ENCODE measurements around the gene SOX13.
"Not testable (repeated sequence)": the region's sequence is repeated elsewhere in the genome, so short reads cannot be mapped to it uniquely, and the experiment has no call there.

Gene SOX13

DNA sequence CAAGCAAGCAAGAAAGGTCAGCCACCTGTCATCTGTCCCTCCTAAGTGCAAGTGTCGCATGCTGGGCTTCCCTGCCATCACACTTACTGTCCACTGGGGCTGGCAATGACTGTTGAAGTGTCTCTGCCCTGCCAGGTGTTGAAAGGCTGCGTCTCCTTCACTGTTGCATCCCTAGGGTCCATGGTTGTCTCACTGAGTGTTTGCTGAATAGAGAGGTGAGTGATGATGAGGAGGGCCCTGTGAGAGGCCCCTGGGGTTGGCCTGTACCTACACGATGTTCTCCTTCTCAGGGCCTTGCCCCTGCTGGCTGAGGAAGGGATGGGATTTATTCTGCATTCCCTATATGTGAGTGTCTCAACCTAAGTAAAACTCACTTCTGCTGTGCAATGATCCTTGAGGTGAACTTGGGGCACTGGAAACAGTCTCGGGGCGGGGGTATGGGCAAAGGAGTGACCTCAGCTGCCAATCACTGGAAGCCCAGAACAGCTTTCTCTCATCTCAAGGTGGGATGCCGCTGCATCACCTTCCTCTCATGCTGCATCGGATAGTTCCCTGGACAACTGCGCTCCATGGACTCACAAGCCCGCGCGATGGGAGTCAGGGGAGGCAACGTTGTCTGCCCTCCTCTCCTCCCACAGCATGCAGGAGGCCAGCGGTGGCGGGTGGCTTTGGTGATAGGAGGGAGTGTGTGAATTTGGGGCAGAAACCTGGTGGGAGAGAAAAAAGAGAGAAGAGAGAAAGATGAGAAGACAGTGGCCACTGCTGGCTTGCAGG is 35.8 kb upstream of the SOX13 start:
- no peak for DNase-seq (ENCODE audit: low read depth, low spot score)
- no peaks in the 10 kb centered on the region for H3K36me3 ChIP-seq (ENCODE audit: insufficient read depth, low read length)
- H3K4me3 ChIP-seq = no peak overlapping the region
- H3K27ac ChIP-seq = no peak overlapping the region
- no peak overlapping the region for H3K9ac ChIP-seq (ENCODE audit: insufficient read length)
- H3K9me3 ChIP-seq (ENCODE audit: low read depth, low read length) = no peaks in the 10 kb centered on the region
- TF ChIP-seq EZH2 (IDR thresholded peaks at IDR 0.05) = no peak
- no peak for TF ChIP-seq POLR2AphosphoS5 (IDR thresholded peaks at IDR 0.05; ENCODE audit: borderline replicate concordance, low read depth, low read length)
- no peak for TF ChIP-seq FOXP2 (optimal IDR thresholded peaks at IDR 0.05; ENCODE audit: control extremely low read depth, extremely low read length, insufficient read depth)

DNA sequence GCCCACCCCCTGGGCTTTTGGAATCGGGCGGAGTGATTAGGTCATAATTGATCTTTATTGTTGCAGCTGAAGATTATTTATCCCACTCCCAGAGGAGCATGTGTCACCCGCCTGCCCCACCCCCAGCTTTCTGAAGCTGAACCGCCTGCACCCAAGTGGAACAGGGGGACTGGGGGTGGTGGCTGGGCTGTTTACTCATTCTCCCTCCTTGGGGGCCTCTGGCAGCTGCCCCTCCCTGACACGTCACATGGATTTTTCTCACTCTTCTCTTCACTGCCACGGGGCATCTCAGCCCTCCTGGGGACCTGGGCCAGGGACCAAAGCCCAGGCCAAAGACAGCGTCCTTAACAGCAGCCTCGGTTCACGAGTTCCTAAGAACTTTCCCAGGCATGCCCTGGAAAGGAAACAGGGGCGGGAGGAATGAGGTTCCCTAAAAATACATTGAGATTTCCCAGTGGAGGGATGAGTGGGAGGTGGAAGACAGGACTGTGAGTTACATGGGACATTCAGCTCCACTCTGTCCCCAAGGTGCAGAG is 31.6 kb upstream of the SOX13 start:
- TF ChIP-seq POLR2AphosphoS5 (IDR thresholded peaks at IDR 0.05; ENCODE audit: borderline replicate concordance, low read depth, low read length) = no peak
- Histone ChIP-seq H3K9ac (ENCODE audit: insufficient read length) (no peak overlapping the region), H3K27ac (no peak overlapping the region), H3K36me3 (ENCODE audit: insufficient read depth, low read length) (no peaks in the 10 kb centered on the region), H3K9me3 (ENCODE audit: low read depth, low read length) (no peaks in the 10 kb centered on the region), H3K4me3 (no peak overlapping the region)
- no peak for DNase-seq (ENCODE audit: low read depth, low spot score)

DNA sequence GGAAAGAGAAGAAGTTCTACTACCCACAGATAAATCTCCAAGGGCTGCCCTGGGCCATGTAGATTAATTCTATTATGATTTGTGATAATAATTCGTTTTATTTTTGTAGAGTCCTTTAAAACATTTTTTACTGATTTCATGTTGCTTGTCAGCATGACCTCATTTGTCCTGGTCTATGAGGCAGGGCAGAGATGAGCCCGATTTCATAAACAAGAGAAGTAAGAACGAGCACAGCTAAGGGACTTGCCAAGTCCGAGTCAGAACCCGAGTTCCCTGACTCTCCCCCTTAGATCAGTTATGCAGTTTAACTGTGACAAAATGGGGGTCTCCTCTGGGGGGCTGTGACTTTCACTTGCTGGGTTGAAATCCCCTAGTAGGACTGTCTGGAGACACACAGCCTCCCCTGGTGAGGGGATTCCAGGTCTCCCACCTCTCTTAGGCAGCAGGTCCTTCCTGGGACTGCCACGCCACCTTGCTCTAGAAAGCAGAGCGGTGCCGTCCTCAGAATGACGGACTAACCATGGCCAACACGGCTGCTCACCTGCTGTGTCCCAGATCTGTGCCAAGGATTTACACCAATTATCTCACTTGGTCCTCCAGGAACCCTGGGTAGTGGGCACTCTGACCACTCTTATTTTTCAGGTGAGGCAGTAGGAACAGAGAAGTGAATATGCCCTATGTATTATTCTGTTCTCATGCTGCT is 31.0 kb upstream of the SOX13 start:
- no peak overlapping the region for H3K9ac ChIP-seq (ENCODE audit: insufficient read length)
- no peaks in the 10 kb centered on the region for H3K9me3 ChIP-seq (ENCODE audit: low read depth, low read length)
- no peak for DNase-seq (ENCODE audit: low read depth, low spot score)
- H3K36me3 ChIP-seq (ENCODE audit: insufficient read depth, low read length) = no peaks in the 10 kb centered on the region
- no peak overlapping the region for H3K4me3 ChIP-seq
- TF ChIP-seq FOXP2 (optimal IDR thresholded peaks at IDR 0.05; ENCODE audit: control extremely low read depth, extremely low read length, insufficient read depth) = no peak
- no peak for TF ChIP-seq EZH2 (IDR thresholded peaks at IDR 0.05)
- TF ChIP-seq POLR2AphosphoS5 (IDR thresholded peaks at IDR 0.05; ENCODE audit: borderline replicate concordance, low read depth, low read length) = no peak
- no peak overlapping the region for H3K27ac ChIP-seq

DNA sequence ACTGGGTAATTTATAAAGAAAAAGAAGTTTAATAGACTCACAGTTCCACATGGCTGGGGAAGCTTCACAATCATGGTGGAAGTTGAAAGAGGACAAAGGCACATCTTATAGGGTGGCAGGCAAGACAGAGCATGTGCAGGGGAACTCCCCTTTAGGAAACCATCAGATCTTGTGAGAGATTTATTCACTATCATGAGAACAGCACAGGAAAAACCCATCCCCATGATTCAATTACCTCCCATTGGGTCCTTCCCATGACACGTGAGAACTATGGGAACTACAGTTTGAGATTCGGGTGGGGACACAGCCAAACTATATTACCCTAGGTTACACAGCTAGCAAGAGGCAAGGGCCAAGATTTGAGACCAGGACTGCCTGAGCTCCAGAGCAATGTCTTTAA is 30.4 kb upstream of the SOX13 start:
- no peaks in the 10 kb centered on the region for H3K36me3 ChIP-seq (ENCODE audit: insufficient read depth, low read length)
- no peak overlapping the region for H3K27ac ChIP-seq
- no peak overlapping the region for H3K9ac ChIP-seq (ENCODE audit: insufficient read length)
- TF ChIP-seq POLR2AphosphoS5 (IDR thresholded peaks at IDR 0.05; ENCODE audit: borderline replicate concordance, low read depth, low read length) (no peak), EZH2 (IDR thresholded peaks at IDR 0.05) (no peak), FOXP2 (optimal IDR thresholded peaks at IDR 0.05; ENCODE audit: control extremely low read depth, extremely low read length, insufficient read depth) (no peak)
- no peak for DNase-seq (ENCODE audit: low read depth, low spot score)
- no peak overlapping the region for H3K4me3 ChIP-seq
- no peaks in the 10 kb centered on the region for H3K9me3 ChIP-seq (ENCODE audit: low read depth, low read length)

DNA sequence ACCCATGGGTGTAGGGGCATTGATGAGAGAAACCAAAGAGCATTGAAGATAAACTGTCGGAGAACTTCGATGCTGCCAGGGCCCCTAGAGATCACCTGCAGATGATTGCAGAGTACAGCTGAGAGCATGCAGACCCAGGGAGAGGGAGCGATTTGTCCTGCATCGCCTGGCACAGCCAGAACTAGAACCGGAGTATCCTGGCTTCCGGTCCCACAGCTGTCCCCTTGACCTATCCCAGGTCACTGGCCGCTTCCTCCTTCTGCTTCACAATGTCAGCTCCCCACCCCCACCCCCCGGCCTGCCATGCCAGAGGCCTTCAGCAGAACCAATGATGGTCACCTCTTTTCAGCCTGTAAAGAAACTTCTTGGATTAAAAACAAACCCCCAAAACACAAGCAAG is 29.2 kb upstream of the SOX13 start:
- TF ChIP-seq EZH2 (IDR thresholded peaks at IDR 0.05) (no peak), FOXP2 (optimal IDR thresholded peaks at IDR 0.05; ENCODE audit: control extremely low read depth, extremely low read length, insufficient read depth) (no peak), POLR2AphosphoS5 (IDR thresholded peaks at IDR 0.05; ENCODE audit: borderline replicate concordance, low read depth, low read length) (no peak)
- H3K36me3 ChIP-seq (ENCODE audit: insufficient read depth, low read length) = no peaks in the 10 kb centered on the region
- H3K9me3 ChIP-seq (ENCODE audit: low read depth, low read length) = no peaks in the 10 kb centered on the region
- H3K27ac ChIP-seq = no peak overlapping the region
- no peak overlapping the region for H3K9ac ChIP-seq (ENCODE audit: insufficient read length)
- DNase-seq (ENCODE audit: low read depth, low spot score) = no peak
- no peak overlapping the region for H3K4me3 ChIP-seq

DNA sequence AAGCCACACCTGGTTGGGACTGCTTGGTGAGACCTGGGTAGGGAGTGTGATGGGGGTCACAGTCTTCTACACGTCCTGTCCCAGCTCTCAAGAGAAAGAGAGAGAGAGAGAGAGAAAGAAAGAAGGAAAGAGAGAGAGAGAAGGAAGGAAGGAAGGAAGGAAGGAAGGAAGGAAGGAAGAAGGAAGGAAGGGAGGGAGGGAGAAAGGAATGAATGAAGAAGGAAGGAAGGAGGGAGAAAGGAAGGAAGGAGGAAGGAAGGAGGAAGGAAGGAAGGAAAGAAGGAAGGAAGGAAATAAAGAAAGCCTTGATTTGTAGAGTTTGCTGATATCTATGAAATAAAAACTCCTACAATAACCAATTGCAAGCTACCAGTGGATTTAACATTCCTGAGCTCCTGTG is 28.5 kb upstream of the SOX13 start:
- Histone ChIP-seq H3K4me3 (no peak overlapping the region), H3K9me3 (ENCODE audit: low read depth, low read length) (no peaks in the 10 kb centered on the region), H3K9ac (ENCODE audit: insufficient read length) (no peak overlapping the region), H3K27ac (peak overlapping the region; percentile 42; the same call in 1 of the 2 replicates), H3K36me3 (ENCODE audit: insufficient read depth, low read length) (no peaks in the 10 kb centered on the region)
- DNase-seq (ENCODE audit: low read depth, low spot score) = no peak
- TF ChIP-seq FOXP2 (optimal IDR thresholded peaks at IDR 0.05; ENCODE audit: control extremely low read depth, extremely low read length, insufficient read depth) (no peak), POLR2AphosphoS5 (IDR thresholded peaks at IDR 0.05; ENCODE audit: borderline replicate concordance, low read depth, low read length) (no peak), EZH2 (IDR thresholded peaks at IDR 0.05) (no peak)

DNA sequence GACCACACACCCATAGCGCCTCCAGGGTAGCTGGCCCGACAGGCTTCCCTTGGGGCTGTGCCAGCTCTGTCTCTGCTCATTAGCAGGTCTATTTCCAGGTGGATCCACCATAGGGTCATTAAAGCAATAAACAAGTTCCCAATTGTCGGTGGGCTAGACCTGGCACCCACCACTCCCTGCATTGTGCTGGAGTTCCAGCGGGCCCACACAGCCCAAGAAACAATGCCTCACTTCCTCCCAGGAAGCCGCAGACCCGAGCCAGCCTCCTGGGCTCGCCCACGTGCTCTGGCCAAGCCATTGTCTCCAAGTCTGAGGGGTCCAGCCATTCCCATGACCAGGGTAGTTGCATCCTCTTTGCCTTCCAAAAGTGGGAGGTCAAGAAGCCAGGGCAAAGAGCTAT is 27.5 kb upstream of the SOX13 start:
- H3K9me3 ChIP-seq (ENCODE audit: low read depth, low read length) = no peaks in the 10 kb centered on the region
- no peaks in the 10 kb centered on the region for H3K36me3 ChIP-seq (ENCODE audit: insufficient read depth, low read length)
- TF ChIP-seq FOXP2 (optimal IDR thresholded peaks at IDR 0.05; ENCODE audit: control extremely low read depth, extremely low read length, insufficient read depth) = no peak
- H3K27ac ChIP-seq = no peak overlapping the region
- no peak overlapping the region for H3K9ac ChIP-seq (ENCODE audit: insufficient read length)
- no peak for DNase-seq (ENCODE audit: low read depth, low spot score)
- H3K4me3 ChIP-seq = no peak overlapping the region

DNA sequence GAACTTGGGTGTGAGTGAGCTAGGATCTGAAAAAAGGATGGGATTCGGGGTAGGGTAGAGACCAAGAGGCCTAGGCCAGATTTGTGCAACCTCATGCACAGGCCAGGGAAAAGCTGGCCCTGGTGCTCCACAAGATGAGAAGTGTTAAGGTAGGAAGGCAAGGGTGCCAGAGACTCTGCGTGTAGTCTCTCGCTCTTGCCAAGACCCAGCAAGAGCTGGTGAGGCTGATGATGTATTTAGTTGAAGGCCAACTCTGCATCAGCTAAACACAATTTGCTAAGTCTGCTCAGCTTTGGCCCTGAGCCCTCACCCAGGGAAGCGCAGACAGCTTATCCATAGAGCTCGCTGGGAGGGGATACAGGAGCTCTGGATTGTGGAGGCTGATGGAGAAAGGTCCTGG is 26.6 kb upstream of the SOX13 start:
- no peak overlapping the region for H3K27ac ChIP-seq
- H3K9ac ChIP-seq (ENCODE audit: insufficient read length) = no peak overlapping the region
- no peaks in the 10 kb centered on the region for H3K9me3 ChIP-seq (ENCODE audit: low read depth, low read length)
- DNase-seq (ENCODE audit: low read depth, low spot score) = no peak
- TF ChIP-seq EZH2 (IDR thresholded peaks at IDR 0.05) = no peak
- no peak for TF ChIP-seq POLR2AphosphoS5 (IDR thresholded peaks at IDR 0.05; ENCODE audit: borderline replicate concordance, low read depth, low read length)
- TF ChIP-seq FOXP2 (optimal IDR thresholded peaks at IDR 0.05; ENCODE audit: control extremely low read depth, extremely low read length, insufficient read depth) = no peak
- no peaks in the 10 kb centered on the region for H3K36me3 ChIP-seq (ENCODE audit: insufficient read depth, low read length)
- H3K4me3 ChIP-seq = no peak overlapping the region

DNA sequence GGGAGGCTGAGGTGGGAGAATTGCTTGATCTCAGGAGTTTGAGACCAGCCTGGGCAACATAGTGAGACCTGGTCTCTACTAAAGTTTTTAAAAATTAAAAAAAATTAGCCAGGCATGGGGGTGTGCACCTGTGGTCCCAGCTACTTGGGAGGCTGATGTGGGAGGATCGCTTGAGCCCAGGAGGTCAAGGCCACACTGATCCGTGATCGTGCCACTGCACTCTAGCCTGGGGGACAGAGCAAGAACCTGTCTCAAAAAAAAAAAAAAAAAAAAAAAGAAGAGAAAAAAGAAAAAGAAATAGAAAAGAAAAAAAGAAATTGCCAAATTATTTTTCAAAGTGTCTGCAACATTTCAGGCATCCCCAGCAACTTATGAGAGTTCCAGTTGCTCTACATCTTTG is 24.1 kb upstream of the SOX13 start:
- H3K4me3 ChIP-seq; H3K27ac ChIP-seq; DNase-seq (ENCODE audit: low read depth, low spot score); H3K36me3 ChIP-seq (ENCODE audit: insufficient read depth, low read length); H3K9me3 ChIP-seq (ENCODE audit: low read depth, low read length); H3K9ac ChIP-seq (ENCODE audit: insufficient read length): not testable (repeated sequence)
